DND-41 (cell line): Measurements from ENCODE around the gene POLA2.

Experiments
- CTCF ChIP-seq: IDR thresholded peaks from 2 replicates; pipeline ENCODE4 v1.5.1; 2012; ENCODE audit warnings: borderline replicate concordance, low read length, moderate library complexity, mild to moderate bottlenecking; ENCODE audit not compliant: poor library complexity, severe bottlenecking; ENCODE audit errors: extremely low read depth
- EZH2 ChIP-seq: IDR thresholded peaks from 3 replicates; pipeline ENCODE4 v1.6.1; 2012; ENCODE audit warnings: borderline replicate concordance, low read depth, mild to moderate bottlenecking, moderate library complexity, low read length, inconsistent platforms; ENCODE audit not compliant: severe bottlenecking

GRCh38 chr11:65216830-65217229, 44.9 kb upstream of the POLA2 start:
- TF ChIP-seq CTCF: no peak
- no peak for TF ChIP-seq EZH2
